GM10847 (cell line): ENCODE data around the gene SHKBP1.

Experiments
- POLR2A ChIP-seq: IDR thresholded peaks from 2 replicates; pipeline ENCODE4 v1.6.1; 2011; ENCODE audit not compliant: insufficient read length; ENCODE audit errors: extremely low read depth

SHKBP1 gene

GRCh38 chr19:40625406-40626120 lies 48.9 kb downstream of the SHKBP1 start:
- TF ChIP-seq POLR2A: no peak

- TF ChIP-seq POLR2A: no peak
Observed at GRCh38 chr19:40626918-40627317, 50.2 kb downstream of the SHKBP1 start.

- no peak for TF ChIP-seq POLR2A
Observed at GRCh38 chr19:40627486-40628279, 51.0 kb downstream of the SHKBP1 start.

GRCh38 chr19:40629346-40629745 lies 52.7 kb downstream of the SHKBP1 start:
- TF ChIP-seq POLR2A: no peak

GRCh38 chr19:40630571-40631160 lies 54.0 kb downstream of the SHKBP1 start:
- TF ChIP-seq POLR2A: no peak

- TF ChIP-seq POLR2A: no peak
Observed at GRCh38 chr19:40632311-40633036, 55.8 kb downstream of the SHKBP1 start.

GRCh38 chr19:40633207-40633606 lies 56.5 kb downstream of the SHKBP1 start:
- no peak for TF ChIP-seq POLR2A

- TF ChIP-seq POLR2A: no peak
Observed at GRCh38 chr19:40638327-40638726, 61.7 kb downstream of the SHKBP1 start.

GRCh38 chr19:40639638-40639982 lies 62.9 kb downstream of the SHKBP1 start:
- no peak for TF ChIP-seq POLR2A

- TF ChIP-seq POLR2A: no peak
Observed at GRCh38 chr19:40640744-40641143, 64.1 kb downstream of the SHKBP1 start.
